ENCODE data around the gene PACSIN1.

Gene PACSIN1

DNA sequence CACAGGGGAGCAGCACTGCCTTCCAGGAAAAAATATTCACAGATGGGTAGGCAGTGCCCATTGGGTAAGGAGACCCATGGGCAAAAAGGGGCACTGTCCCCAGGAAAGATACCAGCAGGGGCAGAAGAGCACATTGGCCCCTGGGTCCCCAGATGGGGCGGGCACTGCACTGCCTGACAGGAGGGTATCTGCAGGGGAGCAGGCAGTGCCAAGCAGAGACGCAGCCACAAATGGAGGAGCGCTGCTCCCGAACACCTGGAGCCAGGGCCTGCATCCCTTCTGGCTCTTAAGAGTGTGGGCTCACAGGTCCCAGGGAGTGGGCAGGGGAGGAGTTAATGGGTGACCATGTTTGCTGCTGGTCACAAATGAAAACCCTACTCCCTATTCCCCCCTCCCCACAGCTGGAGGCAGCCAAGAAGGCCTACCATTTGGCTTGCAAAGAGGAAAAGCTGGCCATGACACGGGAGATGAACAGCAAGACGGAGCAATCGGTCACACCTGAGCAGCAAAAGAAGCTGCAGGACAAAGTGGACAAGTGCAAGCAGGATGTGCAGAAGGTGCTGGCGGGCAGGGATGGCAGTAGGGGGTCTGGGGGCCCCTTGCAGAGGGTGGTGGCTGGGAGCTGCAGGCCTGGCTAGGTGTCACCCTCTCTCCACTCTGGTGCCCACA is 63.3 kb downstream of the PACSIN1 start:
- no peak for DNase-seq

DNA sequence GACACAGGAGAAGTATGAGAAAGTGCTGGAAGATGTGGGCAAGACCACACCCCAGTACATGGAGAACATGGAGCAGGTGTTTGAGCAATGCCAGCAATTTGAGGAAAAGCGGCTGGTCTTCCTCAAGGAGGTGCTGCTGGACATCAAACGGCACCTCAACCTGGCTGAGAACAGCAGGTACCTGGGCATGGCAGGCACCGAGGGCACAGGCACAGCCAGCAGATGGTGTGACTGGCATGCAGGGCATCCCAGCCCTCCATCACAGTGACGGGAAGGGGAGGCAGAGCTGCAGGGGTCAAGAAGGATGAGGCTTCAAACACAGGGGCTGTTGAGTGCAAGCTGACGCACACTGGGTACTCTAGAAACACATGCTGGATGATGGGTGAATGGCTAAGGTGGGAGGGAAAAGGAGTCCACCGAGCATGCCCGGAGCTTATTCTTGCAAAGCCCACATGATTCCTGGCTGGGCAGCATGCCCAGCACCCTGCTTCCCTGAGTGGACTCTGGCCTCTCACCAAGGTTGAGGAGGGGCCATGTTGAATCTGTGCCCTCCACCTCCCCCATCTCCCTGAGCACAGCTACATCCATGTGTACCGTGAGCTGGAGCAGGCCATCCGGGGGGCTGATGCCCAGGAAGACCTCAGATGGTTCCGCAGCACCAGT is 63.9 kb downstream of the PACSIN1 start:
- no peak for DNase-seq

DNA sequence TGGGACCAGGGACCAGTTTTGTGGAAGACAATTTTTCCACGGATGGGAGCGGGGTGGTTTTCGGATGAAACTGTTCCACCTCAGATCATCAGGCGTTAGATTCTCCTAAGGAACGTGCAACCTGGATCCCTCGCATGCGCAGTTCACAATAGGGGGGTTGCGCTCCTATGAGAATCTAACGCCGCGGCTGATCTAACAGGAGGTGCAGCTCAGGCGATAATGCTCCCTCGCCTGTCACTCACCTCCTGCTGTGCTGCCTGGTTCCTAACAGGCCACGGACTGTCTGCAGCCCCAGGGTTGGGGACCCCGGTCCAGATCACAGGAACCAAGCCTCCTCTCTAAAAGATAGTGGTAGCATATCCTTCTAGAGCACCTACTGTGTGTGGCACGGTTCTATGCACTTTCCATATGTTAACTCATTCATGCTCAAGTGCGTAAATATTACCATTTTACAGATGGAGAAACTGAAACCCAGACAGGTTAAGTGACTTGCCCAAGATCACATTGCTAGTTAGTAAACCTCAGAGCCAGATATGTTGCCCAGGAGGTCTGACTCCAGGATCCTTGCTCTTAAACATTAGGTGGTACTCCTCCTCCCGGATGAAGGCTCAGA is 65.0 kb downstream of the PACSIN1 start:
- no peak for DNase-seq

DNA sequence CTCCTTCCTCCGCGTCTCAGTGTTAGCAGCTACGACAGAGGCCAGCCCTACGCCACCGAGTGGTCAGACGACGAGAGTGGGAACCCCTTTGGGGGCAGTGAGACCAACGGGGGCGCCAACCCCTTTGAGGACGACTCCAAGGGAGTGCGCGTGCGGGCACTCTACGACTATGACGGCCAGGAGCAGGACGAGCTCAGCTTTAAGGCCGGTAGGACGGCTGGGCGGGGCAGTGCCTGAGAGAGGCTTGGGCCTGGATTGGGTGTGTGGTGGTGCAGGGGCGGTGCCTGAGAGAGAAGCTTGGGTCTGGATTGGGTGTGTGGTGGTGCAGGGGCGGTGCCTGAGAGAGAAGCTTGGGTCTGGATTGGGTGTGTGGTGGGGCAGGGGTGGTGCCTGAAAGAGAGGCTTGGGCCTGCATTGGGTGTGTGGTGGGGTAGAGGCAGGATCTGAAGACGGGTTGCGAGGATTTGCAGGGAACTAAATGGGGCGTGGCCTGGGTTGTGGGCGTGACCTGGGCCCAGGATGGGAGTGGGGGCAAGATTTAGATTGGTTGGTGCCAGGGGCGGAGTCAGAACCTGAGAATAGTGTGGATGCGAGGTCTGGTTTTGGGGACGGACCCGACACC is 65.8 kb downstream of the PACSIN1 start:
- no peak for DNase-seq

DNA sequence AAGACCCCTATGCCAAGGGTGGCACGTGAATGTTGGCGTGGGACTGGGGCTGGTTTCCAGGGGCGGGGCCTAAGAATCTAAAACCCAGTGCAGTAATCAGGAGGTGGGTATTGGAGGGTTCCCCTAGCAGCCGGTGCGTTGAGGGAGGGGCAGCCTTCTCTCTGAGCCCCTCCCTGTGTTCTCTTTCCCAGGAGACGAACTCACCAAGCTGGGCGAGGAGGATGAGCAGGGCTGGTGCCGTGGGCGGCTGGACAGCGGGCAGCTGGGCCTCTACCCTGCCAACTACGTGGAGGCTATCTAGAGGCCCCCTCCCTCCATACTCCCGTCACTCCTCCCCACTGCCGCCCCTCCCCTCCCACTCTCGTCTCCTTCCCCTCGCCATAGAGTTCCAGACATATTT is 66.4 kb downstream of the PACSIN1 start:
- no peak for DNase-seq

DNA sequence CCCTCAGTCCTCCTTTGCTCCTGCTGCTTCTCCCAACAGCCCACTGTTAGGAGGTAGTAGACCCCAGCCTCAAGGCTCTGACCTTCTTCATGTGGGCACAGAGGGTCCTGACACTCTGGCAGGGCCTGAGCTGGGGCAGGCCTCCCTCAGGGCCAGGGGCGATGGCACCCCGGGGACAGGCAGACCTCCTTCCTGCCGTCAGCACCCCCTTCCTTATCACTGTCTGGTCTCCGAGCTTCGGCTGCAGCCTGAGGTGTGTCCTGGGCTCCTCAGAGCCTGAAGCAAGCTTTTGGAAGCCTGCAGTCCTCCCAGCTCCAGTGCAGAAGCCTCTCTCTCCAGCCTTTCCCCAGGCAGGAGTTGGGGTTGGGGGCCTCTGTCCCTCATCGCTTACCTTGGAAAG is 68.3 kb downstream of the PACSIN1 start:
- DNase-seq: no peak

DNA sequence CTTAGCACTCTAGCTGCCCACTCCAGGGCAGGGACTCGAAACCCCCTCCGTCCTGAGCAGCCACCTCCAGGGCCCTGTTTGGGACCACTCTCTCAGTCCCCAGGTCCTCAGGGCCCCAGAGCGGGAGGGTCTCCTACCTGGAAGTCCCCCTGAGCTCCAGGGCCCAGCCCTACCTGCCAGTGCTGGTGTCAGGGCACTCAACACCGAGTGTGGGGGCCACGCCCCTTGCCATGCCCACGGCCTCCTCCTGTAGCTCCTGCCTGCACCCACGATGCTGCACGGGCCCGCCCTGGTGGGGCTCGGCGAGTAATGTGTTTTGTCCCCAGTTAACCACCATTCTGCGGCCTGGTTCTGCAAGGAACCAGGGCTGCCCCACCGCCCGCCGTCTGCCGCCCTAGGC is 68.8 kb downstream of the PACSIN1 start:
- no peak for DNase-seq

DNA sequence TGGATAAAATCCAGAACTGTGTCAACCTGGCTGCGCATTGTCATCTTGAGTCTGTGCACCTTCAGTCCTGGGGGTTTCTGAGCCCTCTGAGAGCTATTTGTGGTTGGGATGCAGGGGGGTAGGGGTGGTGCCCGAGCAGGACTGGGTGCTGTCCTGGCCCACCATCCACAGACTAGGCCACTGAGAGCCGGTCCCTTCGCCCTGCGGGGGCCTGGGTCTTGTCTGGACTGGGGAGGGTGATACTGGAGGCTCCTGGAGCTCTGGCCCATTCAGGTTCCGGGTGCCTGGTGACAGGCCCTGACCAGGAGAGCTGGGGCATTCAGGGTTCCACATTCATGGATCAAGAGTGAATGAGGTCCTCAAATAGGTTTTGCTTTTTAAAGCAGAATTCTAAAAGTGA is 69.3 kb downstream of the PACSIN1 start:
- no peak for DNase-seq

DNA sequence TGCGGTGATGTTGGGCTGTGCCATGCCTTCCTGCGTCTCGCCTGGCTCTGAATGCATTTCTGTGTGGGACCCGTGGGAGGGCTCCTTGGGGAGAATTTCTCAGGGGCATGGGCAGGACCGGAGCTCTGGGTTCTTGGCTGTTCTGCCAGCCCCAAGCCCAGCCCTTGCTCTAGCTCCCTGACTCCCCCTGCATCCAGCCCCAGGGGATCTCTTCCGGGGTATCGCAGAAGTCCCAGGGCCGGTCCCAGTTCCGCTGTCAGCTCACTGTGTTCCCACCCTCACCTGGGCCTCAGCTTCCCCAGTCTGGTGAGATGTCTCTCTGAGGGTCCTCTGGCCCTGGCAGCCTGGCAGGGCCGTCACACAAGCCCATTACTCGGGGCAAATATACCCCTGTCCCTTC is 69.8 kb downstream of the PACSIN1 start:
- no peak for DNase-seq

DNA sequence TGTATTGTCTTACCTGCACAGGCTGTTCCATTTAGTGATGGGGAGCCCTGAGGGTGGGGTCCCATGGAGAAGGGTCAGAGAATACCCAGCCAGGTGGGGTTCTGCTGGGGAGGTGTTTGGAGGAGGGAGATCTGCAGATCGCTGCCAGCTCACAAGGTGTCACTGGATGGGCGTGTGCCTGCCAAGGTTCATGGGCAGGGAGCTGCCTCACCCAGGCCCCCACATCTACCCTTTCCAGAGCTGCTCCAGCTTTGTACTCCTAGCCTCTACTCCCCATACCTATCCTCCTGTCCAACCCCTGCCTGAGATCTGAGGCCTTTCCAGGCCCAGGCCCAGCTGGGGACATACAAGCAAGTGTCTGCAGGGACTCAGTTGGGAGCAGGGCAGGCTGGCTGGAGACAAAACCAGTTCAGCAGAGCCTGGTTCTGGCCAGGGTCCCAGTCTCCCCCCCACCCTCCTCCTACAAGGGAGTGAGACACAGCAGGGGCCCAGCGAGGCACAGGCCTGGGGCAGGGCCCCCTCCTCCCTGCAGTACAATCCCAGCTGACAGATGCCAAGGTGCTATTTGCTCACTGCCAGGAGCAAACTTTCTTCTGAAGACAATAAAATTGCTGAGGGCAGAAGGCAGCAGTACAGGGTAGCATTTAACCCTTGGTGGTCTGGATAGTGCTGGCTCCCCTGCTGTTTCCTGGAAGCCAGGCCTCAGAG is 70.5 kb downstream of the PACSIN1 start:
- no peak for DNase-seq

DNA sequence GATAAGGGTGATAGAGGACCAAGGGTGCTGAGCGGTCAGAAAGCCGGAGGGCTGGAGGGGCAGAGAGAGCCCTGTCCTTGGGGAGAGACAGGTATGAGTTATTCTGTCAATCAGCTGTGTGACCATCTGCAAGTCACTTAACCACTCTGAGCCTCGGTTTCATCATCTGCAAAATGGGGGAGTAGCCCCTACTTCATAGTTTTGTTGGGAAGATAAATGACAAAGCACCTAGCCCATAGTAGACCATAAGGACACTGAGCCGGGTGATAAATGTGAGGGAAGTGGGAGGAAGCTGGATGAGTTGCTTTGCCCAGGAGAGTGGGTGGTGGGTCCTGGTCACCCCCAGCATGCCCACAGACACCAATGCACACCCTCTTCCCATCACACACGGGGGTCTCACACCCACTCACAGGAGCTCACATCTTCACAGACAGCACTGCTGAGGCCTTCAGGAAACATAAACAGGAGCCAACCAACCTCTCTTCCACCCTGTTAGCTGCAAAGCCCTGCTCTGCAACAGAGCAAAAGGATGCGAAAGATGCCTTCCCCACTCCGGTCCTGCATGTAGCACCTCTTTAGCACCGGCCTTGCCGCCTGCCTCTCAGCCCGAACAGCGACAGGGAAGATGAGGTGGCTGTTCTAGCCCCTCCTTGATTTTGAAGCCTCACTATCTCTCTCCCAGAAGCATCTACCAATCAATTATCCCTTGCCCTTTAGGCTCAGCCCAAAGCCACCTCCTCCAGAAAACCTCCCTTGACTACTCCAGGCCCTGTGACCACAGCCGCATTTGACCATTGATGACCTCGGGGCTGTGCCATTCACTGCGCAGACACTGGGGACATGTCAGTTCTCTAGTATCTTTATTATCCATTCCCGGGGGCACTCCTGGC is 71.3 kb downstream of the PACSIN1 start:
- no peak for DNase-seq

DNA sequence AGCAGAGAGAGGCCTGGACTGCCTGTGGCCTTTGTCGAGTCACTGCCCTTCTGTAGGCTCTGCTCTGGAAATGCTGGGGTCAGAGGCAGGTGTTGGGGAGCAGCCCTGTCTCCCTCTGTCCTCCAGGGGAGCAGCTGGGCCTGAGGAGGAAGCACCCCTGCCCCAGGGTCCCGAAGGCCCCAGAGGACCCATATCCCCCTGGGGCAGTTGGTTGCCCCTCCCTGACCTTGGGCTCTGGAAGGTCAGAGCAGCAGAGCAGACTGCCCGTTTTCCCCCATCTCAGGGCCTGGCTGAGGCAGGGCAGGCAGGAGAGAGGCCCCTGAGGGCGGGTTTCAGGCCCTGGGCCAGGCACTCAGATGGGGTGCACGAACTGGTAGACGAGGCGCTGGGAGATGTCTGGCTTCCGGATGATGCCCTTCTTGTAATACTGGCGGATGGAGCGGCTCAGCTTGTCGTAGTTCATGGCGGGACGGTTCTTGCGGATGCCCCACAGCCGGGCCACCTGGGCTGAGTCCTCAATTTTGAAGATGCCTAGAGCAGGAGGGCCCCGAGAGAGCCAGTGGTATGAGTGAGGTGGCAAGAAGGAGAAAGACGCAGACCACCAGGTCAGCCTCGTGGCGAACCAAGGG is 72.2 kb downstream of the PACSIN1 start:
- no peak for DNase-seq

DNA sequence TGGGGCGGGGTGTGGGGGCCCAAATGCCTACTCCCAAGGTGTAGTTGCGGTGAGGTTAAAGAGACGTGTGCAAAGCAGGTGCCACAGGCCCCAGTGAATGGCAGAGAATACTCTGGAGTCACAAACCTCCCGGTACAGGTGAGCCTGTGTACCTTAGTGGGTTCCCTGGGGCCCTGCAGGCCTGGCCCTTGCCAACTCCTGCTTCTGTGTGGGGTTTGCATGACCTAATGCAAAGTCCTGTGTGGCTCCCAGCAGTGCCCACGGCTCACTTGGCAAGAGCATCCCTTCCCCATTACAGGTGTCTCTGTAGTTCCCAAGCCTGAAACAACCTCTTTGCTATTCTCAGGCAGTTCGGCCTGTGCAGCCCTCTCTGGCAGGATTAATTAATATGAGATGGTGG is 72.7 kb downstream of the PACSIN1 start:
- no peak for DNase-seq

DNA sequence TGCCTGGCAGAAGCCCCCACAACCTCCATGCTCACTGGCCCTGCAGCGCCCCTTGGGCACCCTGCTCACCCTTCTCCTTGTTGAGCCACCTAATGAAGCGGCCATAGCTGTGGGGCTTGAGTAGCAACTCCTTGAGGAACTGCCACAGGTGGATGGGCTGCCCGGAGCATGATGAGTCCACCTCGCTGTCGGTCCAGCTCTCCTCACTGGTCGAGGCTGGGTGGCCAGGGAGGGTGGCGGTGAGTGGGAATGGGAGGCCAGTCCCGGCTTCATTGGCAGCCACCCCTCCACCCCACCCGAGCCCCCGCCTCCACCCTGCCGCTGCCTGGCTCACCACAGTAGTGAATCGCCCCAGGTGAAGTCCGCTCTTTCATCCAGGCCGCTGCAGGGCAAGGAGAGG is 73.3 kb downstream of the PACSIN1 start:
- no peak for DNase-seq

DNA sequence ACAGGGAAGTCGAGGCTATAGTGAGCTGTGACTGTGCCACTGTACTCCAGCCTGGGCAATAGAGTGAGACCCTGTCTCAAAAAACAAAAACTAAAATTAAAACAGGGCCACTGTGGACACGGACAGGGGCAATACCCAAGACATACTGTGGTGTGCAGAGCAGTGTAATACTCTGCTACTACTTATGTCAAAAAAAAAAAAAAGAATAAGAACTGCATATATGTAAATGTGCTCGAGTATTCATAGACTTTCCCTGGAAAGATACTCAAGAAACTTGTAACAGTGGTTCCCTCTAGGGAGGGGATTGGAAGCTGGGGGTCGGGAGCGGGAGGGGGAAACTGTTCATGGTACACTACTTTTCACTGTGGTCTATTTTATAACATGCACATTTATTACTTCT is 74.3 kb downstream of the PACSIN1 start:
- DNase-seq: no peak

DNA sequence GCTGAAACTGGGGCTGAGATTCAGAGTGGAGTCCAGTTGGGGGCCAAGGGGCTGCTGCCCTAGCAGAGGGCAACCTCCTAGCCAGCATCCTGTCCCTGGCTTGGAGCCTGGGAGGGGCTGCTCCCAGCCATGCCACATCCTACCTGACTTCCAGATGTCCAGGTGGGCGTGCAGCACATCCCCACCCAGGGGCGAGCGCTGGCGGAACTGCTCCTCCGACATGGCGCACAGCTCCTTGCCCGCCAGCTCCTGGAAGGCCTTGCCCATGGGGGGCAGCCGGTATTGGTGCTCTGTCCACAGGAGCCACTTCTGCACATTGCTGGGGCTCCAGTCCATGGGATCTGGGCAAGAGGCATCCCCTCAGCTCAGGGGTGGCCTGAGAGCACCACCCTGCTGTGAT is 75.0 kb downstream of the PACSIN1 start:
- no peak for DNase-seq

DNA sequence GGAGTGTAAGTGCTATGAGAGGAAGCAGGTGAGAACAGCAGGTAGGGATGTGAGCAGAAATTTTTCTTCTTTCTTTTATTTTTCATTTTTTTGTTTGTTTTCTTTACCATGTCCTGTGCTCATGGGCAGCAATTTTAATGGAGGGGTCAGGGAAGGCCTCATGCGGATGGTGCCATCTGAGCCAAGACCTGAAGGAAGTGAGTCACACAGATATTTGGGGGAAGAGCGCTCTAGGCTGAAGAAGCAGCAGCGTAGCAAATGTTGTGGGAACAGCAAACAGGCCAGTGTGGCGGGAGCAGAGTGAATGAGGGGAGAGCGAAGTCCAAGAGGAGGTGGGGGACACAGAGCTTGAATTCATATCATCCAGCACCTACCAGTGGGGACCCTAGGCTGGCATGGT is 77.5 kb downstream of the PACSIN1 start:
- no peak for DNase-seq

DNA sequence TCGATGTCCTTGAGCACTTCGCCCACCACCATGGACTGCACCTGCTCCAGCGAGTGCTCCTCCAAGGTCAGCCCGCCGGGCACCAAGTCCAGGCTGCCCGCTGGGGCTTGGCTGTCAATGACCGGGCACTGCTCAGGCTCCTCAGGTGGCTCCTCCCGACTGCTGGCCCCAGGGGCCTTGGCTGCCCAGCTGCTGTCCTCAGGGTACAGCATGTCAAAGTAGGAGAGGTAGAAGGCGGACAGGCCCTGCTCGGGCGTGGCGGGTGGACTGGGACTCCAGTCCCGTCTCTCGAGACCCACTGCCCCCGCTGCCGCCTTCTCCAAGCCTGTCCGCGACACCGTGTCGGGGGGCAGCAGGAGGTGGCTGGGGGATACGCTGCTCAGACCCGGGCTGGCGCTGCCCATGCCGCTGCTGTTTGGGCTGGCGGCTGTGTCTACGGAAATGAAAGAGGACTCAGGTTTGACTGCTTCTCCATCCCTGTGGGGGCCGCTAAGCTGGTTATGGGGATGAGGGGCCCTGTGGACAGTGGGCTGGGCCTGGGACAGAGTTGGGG is 78.3 kb downstream of the PACSIN1 start:
- DNase-seq: no peak

DNA sequence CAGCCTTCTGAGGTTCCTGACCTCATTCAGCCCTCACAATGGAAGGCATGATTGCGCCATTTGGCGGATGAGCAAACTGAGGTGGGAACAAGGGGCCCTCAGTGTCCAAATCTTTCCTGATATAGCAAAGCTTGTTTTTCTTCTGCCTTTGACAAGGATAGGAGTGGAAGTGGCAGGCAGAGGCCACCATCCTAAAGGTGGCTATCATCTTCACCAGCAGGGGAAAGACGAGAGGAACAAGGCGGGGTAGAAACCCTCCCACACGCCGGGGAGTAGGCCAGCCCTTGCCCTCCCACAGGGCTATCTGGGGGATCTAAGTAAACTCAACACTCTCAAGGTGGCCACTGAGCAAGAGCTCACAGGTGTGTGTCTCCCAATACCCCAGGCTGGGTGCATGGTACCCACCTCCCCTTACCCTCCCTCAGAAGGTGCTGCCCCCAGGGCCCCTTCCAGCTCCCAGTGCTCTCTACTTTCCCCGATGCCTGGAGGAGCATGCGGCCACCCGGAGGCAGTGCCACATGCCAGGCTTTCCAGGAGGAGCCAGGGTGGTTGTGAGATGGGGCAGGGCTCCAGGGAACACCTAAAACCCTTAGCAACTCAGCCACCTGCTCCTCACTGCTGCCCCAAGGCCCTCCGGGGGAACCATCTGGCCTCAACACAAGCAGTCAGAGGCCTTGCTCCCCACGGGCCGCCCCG is 79.0 kb downstream of the PACSIN1 start:
- DNase-seq: no peak

DNA sequence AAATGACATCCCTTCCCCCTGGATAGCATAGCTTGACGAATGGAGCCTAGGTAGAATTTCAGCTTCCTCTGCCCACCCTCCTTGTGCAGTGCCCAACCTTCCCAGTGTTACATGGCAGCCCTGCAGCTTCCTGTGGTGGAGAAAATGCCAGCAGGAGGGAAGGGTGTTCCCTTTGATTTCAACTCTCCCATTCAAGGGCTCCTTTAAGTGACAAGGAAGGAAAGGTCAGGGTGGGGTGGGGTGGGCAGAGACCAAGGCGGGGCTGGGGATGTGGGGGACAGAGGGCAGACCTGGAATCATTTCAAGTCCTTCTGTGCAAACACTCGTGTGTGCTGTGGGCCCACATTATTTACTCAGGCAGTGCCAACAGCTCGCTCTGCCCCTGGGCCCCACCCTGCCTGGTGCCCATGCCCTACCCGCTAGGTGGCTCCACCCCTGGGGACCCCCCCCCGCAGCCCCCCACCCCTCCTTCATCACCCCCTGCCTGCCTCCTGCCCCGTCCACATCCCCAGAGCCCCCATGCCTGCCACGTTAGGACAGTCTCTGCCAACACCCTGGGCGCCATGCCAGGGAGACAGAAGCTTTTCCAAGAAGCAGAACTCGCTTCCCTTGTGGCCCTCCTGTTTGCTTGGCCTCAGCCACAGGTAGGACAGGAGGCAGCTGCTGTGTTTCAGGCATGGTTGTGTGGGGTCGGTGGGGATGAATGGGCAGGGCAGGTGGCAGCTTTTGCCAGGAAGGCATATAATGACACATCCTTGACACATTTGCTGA is 80.9 kb downstream of the PACSIN1 start:
- DNase-seq: no peak

All from T-helper 9 cell (primary cell).